NCI-H1092 treated with DMSO at 0.1 percent for 48 hours (cell line): Measurements from ENCODE around the gene CTNNA3.

Source experiments
- DNase-seq: peaks from one replicate; lab custom pipeline; 2025; lab: John Stamatoyannopoulos, UW

CTNNA3 gene

DNA sequence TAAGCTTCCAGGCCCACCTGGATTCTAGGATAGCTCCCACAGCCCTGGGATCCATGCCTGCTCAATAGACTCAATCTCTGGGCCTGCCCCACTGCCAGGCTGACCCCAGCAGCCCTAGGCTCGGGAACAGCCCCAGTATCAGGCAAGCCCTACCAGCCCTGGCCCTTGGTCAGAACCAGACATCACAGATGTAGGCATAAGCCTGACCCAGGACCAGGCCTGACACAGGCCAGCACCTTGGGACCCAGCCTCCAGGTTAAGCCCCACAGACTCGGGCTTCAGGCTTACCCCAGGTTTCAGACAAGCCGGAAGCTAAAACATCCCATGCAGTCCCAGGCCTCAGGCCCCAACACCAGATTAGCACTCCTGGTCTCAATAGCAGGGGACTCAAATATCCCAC, 1046.4 kb downstream of the CTNNA3 start:
- DNase-seq = no peak

DNA sequence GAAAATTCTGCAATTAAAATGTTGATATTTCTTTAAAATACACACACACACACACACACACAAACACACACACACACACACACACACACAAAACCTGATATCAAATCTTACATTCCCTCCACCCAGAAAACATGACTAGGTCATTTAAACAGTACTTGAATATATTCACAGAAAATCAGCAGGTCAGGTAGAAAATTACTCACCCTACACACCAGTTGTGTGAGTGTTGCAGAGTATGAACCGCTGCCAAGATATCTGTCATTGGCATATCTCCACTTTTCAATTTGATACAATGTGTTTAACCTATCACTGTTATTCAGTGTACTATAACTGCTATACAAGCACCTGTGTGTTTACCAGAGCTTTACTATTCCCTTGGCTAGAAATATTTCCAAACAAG, 1053.8 kb downstream of the CTNNA3 start:
- DNase-seq = no peak

DNA sequence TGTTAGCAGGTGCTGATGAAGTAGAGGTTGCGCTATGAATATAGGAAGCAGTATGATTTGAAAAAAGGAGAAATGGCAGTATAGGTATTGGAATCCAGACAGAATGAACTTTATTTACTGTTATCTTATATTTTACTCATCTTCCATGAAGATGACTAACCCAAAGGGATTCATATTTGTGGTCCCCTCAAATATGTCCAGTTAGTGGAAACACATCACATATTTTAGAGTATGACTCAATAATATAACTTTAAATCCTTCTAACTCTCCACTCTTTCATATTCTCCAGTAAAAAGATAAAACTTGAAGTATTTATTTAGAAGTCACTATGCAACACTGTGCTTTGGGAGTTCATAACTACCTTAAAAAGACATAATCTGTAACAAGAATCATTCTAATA, 1056.6 kb downstream of the CTNNA3 start:
- no peak for DNase-seq

DNA sequence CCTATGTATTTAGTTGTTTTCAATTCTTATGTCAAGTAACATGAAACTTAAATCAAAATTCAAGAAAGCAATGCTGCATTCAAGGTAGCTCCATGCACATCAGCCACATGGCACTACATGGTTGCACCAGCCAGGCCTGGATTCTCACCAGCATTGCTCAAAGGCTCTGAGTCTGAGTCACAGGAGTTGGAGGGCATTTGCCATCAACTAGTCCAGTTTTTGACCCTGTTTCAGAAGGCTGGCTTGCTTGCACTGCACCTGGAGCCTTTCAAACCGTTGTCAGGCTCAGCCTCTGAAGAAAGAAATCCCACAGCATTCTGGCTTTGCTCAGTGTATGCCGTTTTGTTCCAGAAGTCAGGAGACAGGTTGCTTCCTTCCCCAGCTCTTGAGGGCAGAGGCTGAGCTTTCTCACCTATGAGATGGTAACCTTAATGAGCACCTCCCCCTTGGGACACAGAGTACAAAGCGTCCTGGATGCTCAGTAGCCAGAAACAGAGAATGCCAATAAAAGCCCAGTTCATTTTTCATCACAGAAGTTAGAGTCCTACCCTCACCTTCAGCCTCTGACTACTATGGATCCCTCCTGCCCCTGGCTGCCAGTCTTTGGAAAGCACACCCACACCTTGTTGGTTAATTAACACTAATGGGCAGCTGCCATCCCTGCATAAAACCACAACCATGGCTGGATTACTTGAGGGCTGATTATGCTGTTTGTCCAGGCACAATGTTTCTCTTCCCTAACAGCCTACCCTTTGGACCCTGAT, 1058.5 kb downstream of the CTNNA3 start:
- DNase-seq = no peak

DNA sequence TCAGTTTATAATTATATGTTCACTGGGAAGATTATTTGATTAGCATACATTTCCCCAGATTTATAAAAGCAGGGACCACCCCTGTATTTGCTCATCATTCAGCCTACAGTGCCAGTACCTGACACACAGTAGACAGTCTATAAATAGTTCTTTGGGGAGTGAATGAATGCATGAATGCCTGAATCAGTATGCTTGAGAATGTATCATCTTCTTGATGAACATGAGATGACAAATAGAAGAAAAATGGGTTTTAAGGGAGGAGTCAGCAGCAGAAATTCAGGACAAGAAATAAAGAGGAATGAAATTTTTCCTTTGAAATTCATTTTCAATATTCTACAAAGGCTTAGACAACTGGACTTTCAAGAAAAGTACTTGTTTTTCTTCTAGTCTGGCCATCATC, 1066.0 kb downstream of the CTNNA3 start:
- DNase-seq = no peak

DNA sequence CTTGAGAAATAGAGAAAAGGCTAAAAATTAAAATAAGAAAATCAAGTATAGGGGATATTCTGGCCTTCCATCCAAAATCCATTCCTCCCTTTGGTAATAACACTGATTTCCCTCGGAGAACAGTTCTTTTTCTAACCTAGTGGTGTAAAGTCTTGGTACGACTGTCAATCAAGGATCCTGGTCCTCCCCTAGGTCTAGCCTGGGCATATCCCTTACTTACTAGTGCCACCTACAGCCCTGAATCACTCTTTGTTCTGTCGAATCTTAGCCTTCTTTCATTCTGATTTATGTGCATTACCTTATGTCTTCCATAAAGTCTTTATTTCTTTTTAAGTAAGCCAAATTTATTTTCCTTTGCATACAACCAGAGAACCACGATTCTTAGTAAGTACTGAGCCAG, 1068.8 kb downstream of the CTNNA3 start:
- no peak for DNase-seq

DNA sequence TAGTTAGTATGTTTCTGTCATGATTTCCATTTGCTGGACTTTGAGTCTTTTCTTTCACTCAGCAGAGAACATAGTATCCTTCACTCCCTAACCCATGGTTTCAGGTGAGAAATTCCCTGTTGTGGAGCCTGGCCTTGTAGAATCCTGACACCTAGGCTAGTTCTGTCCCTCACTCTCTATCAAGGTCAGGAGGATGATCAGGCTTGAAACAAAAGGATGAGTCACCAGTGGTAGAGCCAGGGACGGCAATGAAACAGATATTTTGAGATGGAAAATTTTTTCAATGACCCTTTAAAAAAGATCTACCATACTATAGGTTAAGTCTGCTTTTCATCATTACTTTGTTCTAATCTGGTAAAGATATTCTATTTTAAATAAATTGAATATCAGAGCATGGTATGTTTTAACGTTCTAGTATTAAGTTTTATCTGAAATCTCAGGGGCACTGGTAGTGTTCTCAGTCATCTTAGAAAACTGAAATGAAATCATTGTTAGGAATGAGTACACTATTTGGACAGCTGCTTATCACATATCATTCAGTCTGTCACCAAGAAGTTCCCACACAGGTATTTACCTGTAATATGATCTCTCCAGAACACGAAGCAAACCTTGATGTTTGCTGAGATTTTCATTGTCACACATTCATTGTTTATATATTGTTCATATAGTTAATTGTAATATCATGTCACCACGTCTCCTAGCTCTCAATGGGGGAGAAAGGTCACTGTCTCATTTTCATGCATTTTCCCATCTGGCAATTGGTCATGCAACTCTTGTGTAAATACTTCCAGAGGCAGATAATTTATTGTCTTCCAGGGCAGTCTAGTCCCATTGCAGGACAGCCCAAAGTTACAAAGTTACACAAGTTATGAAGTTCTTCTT, 1070.0 kb downstream of the CTNNA3 start:
- no peak for DNase-seq

DNA sequence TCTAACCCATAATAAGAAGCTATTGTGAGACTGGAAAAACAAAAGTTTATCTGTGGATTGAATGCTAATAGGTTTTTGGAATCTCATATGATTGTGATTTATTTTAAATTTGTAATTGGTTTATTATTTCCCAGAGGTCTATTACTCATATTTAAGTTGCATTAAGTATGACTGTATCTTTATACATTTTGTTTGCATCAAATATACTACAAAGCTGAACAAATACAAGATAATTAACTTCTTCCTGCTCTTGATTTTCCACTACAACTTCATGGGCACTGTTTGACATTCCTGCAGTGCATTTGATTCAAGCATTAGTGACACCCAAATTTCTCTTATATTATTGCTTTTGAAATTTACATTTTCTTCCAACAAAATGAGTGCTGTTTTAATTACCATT, 1073.9 kb downstream of the CTNNA3 start:
- no peak for DNase-seq

DNA sequence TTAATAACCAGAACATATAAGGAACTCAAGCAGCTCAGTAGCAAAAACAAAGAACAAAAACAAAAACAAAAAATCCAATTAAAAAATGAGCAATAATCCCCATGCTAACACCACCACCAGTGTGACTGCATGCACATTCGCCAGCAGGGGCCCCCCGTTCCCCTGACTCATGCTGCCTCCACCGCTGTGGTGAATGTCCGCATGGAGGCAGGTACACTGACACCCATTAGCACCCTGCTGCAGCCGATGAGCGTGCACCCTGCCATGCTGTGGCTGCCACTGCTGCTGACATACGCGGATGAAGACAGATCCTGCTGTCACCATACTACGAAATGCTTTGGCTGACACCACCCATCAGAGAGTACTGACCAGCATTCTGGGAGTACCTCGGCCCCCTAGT, 1091.8 kb downstream of the CTNNA3 start:
- no peak for DNase-seq

DNA sequence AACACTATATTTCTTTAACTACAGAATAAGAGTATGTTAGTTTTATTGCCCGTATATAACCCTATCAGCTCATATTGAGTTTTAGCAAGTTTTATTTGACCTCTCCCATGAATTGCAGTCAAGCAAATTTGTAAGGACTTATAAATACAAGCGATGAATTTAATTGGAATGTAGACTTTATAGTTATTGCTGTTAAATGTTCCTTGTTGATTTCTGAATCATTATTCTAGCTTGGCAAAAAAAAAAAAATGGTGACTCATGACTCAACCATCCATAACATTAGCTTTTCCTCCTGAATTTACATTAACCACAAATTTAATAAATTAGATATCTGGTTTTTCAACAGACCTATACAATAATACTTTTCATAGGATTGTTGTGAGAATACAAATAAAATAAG, 1104.1 kb downstream of the CTNNA3 start:
- no peak for DNase-seq

DNA sequence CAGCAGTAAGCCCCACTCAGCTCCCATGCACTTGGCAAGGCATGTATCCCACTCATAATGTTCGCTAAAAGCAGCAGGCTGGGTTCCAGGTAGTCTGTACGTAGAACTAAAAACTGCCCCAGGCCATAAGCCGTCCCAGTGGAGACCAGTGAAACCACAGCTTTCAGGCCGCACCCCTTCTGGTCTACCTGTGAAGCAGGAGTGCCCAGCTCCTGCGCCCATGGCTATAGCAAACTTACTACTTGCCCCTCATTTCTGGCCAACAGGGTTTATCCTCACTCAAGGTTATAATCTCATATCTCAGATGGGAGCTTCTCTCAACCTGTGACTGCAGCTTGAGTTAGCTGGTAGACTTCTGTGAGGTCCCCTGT, 1108.3 kb downstream of the CTNNA3 start:
- DNase-seq = no peak

DNA sequence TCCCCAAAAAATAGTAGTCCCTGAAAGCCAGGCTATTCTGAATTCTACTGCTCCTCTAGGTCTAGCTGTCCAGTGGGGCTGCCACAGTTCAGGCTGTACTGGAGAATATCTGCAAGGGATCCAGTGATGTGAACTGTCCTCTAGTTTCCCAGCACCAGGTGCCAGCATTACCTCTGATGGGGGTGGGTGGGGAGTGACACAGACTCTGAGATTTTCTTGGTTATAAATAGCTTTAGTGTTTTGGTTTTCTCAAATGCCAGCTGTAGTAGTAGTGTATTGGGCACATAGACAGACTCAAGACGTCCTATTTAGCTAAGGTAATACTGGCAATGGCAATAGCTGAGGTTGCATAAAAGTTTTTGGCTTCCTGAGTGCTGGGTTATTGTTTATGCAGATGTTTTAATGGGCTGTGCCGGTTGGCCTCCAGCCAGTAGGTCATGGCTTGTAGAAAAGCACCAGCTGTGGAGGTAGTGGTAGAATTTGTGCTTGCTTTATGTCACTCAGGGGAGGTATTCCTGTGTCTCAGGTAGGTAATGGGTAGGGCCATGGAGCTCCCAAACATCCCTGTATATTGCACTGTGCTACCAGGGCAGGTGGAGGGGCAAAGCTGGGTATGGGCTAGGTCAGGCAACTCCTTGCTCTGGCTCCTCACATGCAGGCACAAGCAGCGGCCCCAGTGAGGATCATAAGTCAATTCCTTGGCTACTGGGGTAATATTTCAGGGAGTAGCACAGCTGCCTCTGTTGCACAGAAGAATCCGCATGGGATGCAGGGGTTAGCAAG, 1108.9 kb downstream of the CTNNA3 start:
- no peak for DNase-seq

DNA sequence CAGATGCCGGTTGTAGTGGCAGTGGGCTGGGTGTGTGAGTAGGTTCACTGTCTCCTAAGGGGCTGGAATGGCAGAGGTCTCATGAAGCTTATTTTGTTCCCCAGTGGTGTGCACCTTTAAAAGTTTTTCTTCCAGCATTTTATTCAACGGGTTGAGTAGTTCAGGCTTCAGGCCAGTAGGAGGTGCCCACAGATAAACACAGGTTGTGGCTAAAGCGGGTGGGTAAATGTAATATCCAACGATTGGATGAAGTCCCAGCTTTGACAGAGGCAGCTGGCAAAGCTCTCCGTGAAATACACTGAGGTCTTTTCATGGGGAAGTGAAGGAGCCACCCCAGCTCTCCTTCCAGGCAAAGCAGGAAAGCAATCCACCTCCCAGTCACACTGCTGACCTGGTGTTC, 1109.9 kb downstream of the CTNNA3 start:
- no peak for DNase-seq

DNA sequence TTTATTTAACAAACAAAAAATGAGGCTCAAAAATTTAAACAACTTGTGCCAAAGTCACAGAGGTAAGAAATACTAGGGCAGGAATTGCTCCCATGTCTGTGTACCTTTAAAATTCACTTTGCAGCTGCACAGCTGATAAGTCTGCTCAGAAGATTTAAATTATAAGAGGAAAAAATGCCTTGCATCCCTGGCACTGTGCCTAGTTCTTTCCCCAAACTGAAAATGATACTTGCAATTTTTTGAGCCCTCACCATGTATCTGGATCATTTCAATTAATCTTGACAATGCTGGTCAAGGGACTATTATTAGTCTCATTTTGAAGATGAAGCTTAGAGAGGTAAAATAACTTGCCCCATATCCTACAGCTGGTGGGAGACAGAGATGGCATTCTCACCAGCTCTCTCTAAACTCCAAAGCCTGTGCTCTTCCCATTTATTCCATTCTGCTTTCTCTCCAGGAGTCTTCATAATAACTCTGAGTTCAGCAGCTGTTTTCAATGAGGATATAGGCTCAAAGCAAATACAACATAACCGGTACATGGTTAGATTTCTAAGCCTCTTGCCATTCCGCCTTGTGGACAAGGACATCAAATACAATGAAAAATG, 1120.6 kb downstream of the CTNNA3 start:
- no peak for DNase-seq

DNA sequence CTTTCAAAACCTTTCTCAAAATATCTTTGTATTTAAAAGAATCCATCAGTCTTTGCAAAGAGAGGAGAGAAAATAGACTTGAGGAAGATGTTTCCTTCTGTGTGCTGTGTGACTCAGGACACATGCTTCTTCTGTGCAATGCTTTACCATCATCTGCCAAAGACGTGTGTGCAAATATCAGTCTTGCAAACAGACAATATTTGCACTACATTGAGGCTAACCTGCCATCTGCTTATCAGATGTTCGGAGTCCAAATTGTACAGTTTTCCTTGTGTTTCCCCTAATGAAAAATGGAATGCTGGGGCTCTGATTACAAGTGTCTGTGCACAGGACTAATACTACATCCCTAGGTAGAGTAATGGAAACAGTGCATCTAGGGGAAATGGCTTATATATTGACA, 1123.3 kb downstream of the CTNNA3 start:
- no peak for DNase-seq

DNA sequence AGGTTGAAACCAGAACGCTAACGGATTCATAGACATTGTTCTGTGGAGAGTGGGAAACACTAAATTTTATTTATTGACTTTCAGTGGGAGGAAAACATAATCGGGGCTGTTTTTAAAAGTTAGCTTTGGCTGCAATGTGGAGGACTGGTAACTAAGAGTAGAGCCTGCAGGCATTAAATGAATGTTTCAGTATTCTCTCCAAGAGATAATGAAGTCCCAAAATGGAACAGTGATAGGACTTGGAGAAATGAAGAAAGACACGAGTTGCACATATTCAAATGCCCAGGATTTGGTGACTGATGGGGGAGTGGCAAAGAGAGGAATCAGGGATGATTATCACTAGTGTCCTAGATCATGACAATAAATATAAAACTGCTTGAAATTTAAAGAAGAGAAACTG, 1130.0 kb downstream of the CTNNA3 start:
- DNase-seq = no peak

DNA sequence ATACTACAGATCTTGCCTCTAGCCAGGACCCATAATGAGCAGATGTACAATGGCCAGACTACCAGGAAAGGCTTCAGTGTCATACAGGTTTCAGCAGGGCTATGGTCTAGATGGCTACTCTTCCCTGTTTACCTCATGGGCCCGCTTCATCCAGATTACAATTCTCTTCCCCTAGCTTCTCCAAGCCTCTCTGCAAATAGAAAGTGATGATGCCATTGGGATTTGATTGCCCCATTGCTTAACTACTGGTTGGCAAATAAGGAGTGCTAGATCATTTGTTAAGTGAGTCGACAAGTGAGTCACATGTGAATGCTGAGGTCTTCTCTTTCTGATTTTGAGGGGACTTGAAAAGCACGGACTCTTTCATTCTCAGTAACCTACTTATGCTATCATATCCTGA, 1131.7 kb downstream of the CTNNA3 start:
- DNase-seq = no peak

DNA sequence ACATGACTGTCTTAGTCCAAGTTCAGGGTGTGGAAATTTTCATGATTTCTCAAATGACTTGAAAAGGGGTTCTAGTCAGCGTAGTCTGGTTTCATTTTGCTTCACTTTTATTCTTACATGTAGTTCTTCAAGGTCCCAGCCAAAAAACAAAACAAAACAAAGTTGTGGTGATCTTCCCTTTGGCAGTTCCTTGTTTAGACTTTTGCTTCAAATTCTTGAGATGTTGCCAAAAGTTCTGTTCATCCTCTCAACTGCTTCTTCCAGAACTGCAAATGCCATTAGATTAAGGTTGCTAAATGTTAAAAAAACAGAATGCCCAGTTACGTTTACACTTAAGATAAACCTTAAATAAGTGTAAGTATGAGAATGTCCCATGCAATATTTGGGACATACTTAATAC, 1140.9 kb downstream of the CTNNA3 start:
- DNase-seq = no peak

DNA sequence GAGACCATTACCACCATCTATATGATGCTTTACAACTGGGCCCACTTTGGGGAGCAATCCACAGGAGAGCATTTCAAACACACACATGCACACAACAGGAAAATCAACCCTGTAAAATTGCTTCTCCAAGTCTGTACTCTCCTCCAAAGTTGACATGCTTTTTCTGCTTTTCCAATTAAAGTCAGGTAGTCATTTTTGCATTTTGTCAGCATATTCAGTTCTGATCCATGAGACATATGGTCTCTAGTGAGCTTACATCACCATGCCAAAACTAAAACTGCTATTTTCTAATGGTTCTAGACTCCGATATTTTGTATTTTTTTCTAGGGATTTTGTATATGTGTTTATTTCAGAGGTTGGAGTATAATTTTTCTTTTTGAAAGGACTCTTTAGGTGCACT, 1143.7 kb downstream of the CTNNA3 start:
- DNase-seq = no peak

DNA sequence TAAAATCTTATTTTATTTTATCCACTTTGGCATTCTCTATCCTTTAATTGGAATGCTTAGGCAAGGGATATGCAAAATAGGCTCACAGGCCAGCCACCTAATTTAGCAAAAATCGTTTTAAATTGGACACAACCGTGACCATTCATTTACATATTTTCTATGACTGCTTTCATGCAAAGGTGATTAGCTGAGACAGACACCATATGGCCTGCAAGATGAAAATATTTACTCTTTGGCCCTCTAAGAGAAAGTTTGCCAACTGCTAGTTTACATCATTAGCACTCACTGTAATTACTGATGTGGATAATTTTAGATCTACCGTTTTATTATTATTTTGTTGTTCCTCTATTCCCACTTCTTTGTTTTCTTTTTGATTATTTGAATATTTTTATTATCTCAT, 1145.6 kb downstream of the CTNNA3 start:
- DNase-seq = no peak

DNA sequence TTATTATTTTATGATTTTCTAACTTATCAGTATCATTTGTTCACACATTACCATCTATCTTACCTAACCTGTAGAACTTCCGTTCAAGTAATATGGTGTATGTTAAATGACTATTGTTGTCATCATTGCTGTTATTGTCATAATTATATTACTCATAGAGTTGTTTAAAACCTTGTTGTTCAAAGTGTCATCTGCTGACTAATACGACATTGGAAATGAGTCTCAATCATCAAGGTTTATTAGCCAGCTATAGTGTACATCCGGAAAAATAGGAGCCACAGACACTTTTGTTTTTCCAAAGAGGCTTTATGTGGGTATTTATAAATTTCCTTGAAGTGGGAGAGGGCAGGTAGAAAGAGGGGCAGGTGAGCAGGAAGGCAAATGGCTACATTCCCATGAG, 1157.1 kb downstream of the CTNNA3 start:
- no peak for DNase-seq

DNA sequence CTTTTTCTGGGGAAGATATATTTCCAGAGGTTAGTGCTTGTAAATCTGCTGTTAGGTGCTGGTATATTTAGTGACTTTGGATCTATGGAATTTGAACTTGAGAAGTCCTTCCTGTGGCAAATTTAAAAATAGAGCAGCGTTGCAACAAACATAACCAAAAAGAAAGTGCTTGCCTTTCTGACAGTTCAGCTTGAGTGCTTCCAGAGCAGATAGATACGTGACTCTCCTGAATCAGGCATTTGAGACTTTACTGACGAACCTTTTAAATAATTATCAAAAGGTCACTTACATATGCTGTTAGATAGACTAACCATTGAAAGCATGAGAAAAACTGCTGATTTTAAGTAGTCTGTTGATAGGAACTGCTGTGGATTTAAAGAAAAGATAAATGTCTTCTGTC, 1157.6 kb downstream of the CTNNA3 start:
- DNase-seq = no peak
